Measurements from ENCODE around the gene LY6G5C. TPM values are rescaled to one million over a fixed set of nuclear protein-coding genes. Genes with fewer than 3 reads are reported as not detected.
A peak's percentile ranks its signal among the peaks of the same experiment; 100 is the strongest.

LY6G5C gene
- total and polyA plus RNA-seq, 9 of the 15 experiments (the other 6 are each of a cell fraction or from before 2014, with no cell fraction given), result 0.10 to 0.67 (median 0.46) TPM; not detected in 4

DNA sequence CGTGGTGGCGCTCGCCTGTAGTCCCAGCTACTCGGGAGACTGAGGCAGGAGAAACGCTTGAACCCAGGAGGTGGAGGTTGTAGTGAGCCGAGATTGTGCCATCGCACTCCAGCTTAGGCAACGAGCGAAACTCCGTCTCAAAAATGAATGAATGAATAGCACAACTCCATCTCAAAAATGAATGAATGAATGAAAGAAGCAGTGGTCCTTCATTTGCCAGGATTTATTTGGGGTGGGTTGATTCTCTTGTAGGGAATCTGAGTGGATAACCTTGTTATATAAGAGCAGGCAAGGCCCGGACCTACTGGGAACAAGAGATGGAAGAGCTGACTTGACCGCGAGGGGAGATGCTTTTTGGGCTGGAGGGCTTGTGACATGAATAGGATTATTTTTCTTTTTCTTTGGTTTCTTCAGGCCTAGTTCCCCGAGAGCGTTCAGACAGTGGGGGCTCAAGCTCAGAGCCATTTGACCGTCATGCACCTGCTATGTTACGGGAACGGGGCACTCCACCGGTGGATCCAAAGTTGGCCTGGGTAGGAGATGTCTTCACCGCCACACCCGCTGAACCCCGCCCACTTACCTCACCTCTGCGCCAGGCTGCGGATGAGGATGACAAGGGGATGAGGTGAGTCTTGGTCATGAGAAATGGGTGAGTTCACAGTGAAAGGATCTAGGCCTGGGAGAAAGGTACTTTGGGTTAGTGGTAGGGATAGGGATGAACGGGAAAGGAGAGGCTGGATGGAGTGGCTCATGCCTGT, 50.5 kb downstream of the LY6G5C start:
- Histone ChIP-seq H3K4me2 (ENCODE audit: insufficient read depth, low read length) (no peak overlapping the region), H3K79me2 (ENCODE audit: control insufficient read depth, insufficient read depth, low read length) (peaks cover 35% of the 10 kb centered on the region), H3K9me3 (replicated peaks; ENCODE audit: control insufficient read depth, insufficient read depth, low read depth, low read length) (no peaks in the 10 kb centered on the region), H3K4me3 (no peak overlapping the region), H4K20me1 (replicated peaks; ENCODE audit: control insufficient read depth, insufficient read depth, low read length) (peaks cover 20% of the 10 kb centered on the region), H3K27me3 (ENCODE audit: control insufficient read depth in 2 of 2, insufficient read depth in 2 of 2, low read length in 2 of 2) (no peaks in the 10 kb centered on the region), H3K36me3 (ENCODE audit: control insufficient read depth, insufficient read depth, low read length) (peaks cover 100% of the 10 kb centered on the region), H3K4me1 (replicated peaks in 1 of 2; ENCODE audit: control insufficient read depth in 2 of 2, insufficient read depth in 2 of 2, low read length in 2 of 2) (peaks cover 0 to 22% of the 10 kb centered on the region in 2 experiments; a peak in 1 of 5 replicates), H3K27ac (ENCODE audit: extremely low read depth, low read depth, low read length) (no peak overlapping the region; the same call in 2 of the 3 replicates), H3K9me1 (ENCODE audit: control insufficient read depth, insufficient read depth, low read length) (no peaks in the 10 kb centered on the region), H2AFZ (ENCODE audit: low read depth, low read length) (no peak overlapping the region), H3K9ac (ENCODE audit: insufficient read depth in 1 of 2, low read depth in 2 of 2, low read length in 2 of 2) (0 out of 4 replicates have a peak overlapping the region, but pooled peaks of 1 of the 2 experiments have one; percentile 22)
- 94% methylated on average over 23 of the region's 25 CpGs for WGBS (ENCODE audit: insufficient coverage, low coverage, missing lambda C conversion rate)
- in situ Hi-C loops (cut with MboI), result no loop called here
- DNase-seq (ENCODE audit: extremely low read depth in 1 of 4, low spot score in 3 of 4) (no peak), ATAC-seq (no peak; the same call in 2 of the 3 replicates), FAIRE-seq (no peak)
- ChIA-PET CTCF (ENCODE audit: low intra/inter-chr PET ratio) (interaction anchor here (0.5 kb wide), 1 partner anchor 203 kb away, joined by 3 read pairs; no protein-coding TSS in a partner anchor), POLR2A (interaction anchor here (0.6 to 14.8 kb wide), 8 partner anchors 5 to 89 kb away, joined by 3 to 274 read pairs (median 5); partner anchors contain the start of genes C6orf47, DDX39B and PRRC2A)
- BruUV-seq (replicated peaks), result no TSS peak
- intact Hi-C loops (cut with micrococcal nuclease), result no loop called here
- TF ChIP-seq IRF9 (tag; IDR thresholded peaks at IDR 0.05), result no peak
- TF ChIP-seq POLR2AphosphoS5 (IDR thresholded peaks at IDR 0.05; ENCODE audit: control insufficient read depth, insufficient read depth, low read depth, low read length), result peak; percentile 35; the same call in 1 of the 2 replicates
- TF ChIP-seq ZNF24 (IDR thresholded peaks at IDR 0.05), result peak; percentile 78
- TF ChIP-seq KLF13 (tag; IDR thresholded peaks at IDR 0.05; ENCODE audit: borderline replicate concordance, low read depth), result 0 out of 2 replicates have a peak, but pooled peaks have one; percentile 36
- no peak for TF ChIP-seq CREBBP (IDR thresholded peaks at IDR 0.05; ENCODE audit: low read depth, low read length)
- TF ChIP-seq ZNF224 (CRISPR knock-in tag; IDR thresholded peaks at IDR 0.05), result peak; percentile 33; the same call in 1 of the 2 replicates
- 0 out of 2 replicates have a peak, but pooled peaks have one; percentile 8 for TF ChIP-seq CXXC5 (CRISPR knock-in tag; IDR thresholded peaks at IDR 0.05)
- TF ChIP-seq, protein P1, sequence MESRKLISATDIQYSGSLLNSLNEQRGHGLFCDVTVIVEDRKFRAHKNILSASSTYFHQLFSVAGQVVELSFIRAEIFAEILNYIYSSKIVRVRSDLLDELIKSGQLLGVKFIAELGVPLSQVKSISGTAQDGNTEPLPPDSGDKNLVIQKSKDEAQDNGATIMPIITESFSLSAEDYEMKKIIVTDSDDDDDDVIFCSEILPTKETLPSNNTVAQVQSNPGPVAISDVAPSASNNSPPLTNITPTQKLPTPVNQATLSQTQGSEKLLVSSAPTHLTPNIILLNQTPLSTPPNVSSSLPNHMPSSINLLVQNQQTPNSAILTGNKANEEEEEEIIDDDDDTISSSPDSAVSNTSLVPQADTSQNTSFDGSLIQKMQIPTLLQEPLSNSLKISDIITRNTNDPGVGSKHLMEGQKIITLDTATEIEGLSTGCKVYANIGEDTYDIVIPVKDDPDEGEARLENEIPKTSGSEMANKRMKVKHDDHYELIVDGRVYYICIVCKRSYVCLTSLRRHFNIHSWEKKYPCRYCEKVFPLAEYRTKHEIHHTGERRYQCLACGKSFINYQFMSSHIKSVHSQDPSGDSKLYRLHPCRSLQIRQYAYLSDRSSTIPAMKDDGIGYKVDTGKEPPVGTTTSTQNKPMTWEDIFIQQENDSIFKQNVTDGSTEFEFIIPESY (CRISPR knock-in tag; IDR thresholded peaks at IDR 0.05), result peak; percentile 73; the same call in 1 of the 2 replicates
- peak; percentile 69 for TF ChIP-seq POLR2B (IDR thresholded peaks at IDR 0.05; ENCODE audit: low read depth, partially characterized antibody)
- peak; percentile 54 for TF ChIP-seq SUPT5H (IDR thresholded peaks at IDR 0.05)
- no peak for TF ChIP-seq CBFB (CRISPR knock-in tag; IDR thresholded peaks at IDR 0.05)
- no peak for TF ChIP-seq FOXA1 (IDR thresholded peaks at IDR 0.05; ENCODE audit: borderline replicate concordance)
- TF ChIP-seq, protein P2, sequence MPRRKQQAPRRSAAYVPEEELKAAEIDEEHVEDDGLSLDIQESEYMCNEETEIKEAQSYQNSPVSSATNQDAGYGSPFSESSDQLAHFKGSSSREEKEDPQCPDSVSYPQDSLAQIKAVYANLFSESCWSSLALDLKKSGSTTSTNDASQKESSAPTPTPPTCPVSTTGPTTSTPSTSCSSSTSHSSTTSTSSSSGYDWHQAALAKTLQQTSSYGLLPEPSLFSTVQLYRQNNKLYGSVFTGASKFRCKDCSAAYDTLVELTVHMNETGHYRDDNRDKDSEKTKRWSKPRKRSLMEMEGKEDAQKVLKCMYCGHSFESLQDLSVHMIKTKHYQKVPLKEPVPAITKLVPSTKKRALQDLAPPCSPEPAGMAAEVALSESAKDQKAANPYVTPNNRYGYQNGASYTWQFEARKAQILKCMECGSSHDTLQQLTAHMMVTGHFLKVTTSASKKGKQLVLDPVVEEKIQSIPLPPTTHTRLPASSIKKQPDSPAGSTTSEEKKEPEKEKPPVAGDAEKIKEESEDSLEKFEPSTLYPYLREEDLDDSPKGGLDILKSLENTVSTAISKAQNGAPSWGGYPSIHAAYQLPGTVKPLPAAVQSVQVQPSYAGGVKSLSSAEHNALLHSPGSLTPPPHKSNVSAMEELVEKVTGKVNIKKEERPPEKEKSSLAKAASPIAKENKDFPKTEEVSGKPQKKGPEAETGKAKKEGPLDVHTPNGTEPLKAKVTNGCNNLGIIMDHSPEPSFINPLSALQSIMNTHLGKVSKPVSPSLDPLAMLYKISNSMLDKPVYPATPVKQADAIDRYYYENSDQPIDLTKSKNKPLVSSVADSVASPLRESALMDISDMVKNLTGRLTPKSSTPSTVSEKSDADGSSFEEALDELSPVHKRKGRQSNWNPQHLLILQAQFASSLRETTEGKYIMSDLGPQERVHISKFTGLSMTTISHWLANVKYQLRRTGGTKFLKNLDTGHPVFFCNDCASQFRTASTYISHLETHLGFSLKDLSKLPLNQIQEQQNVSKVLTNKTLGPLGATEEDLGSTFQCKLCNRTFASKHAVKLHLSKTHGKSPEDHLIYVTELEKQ (CRISPR knock-in tag; IDR thresholded peaks at IDR 0.05), result no peak
